ENCODE data around the gene DENND11. TPM values are rescaled to one million over a fixed set of nuclear protein-coding genes. Genes with fewer than 3 reads are reported as not detected.

The DENND11 gene
- total and polyA plus RNA-seq, 9 of the 15 experiments (the other 6 are each of a cell fraction or from before 2014, with no cell fraction given), result 0.07 to 1.1 (median 0.36) TPM

DNA sequence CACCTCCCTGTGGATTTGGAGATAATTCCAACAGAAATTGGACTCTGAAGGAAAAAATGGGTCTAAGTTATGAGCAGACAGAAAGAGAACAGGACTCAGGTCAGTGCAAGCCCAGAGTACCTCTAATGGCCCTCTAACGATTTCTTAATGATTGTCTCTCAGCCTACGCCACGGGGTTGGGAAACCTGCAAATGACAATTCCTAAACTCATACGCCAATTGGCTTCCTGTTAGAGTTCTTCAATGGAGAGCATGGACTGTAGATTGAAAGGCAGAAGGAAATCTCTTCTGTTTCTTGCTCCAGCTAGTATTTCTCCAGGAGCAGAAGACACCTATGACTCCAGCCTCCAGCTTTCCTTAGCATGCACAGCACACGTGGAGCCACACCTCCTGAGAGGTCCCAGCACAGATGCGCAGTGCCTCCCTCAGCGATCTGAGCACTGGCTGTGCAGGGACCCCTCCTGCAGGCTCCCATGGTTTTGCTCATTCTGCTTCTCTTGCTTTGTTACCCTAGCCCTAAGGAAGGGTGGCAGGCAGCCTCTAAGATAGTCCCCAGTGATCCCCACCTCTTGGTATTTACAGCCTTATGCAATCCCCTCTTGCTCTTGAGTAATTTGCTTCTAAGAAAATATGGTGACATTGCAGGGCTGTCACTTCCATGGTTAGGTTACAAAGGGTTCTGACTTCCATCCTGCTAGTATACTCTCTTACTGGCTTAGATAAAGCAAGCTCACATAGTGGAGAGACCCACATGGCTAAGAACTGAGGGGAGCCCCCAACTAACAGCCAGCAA is 30.1 kb downstream of the DENND11 start (continued):
- TF ChIP-seq, protein P1, sequence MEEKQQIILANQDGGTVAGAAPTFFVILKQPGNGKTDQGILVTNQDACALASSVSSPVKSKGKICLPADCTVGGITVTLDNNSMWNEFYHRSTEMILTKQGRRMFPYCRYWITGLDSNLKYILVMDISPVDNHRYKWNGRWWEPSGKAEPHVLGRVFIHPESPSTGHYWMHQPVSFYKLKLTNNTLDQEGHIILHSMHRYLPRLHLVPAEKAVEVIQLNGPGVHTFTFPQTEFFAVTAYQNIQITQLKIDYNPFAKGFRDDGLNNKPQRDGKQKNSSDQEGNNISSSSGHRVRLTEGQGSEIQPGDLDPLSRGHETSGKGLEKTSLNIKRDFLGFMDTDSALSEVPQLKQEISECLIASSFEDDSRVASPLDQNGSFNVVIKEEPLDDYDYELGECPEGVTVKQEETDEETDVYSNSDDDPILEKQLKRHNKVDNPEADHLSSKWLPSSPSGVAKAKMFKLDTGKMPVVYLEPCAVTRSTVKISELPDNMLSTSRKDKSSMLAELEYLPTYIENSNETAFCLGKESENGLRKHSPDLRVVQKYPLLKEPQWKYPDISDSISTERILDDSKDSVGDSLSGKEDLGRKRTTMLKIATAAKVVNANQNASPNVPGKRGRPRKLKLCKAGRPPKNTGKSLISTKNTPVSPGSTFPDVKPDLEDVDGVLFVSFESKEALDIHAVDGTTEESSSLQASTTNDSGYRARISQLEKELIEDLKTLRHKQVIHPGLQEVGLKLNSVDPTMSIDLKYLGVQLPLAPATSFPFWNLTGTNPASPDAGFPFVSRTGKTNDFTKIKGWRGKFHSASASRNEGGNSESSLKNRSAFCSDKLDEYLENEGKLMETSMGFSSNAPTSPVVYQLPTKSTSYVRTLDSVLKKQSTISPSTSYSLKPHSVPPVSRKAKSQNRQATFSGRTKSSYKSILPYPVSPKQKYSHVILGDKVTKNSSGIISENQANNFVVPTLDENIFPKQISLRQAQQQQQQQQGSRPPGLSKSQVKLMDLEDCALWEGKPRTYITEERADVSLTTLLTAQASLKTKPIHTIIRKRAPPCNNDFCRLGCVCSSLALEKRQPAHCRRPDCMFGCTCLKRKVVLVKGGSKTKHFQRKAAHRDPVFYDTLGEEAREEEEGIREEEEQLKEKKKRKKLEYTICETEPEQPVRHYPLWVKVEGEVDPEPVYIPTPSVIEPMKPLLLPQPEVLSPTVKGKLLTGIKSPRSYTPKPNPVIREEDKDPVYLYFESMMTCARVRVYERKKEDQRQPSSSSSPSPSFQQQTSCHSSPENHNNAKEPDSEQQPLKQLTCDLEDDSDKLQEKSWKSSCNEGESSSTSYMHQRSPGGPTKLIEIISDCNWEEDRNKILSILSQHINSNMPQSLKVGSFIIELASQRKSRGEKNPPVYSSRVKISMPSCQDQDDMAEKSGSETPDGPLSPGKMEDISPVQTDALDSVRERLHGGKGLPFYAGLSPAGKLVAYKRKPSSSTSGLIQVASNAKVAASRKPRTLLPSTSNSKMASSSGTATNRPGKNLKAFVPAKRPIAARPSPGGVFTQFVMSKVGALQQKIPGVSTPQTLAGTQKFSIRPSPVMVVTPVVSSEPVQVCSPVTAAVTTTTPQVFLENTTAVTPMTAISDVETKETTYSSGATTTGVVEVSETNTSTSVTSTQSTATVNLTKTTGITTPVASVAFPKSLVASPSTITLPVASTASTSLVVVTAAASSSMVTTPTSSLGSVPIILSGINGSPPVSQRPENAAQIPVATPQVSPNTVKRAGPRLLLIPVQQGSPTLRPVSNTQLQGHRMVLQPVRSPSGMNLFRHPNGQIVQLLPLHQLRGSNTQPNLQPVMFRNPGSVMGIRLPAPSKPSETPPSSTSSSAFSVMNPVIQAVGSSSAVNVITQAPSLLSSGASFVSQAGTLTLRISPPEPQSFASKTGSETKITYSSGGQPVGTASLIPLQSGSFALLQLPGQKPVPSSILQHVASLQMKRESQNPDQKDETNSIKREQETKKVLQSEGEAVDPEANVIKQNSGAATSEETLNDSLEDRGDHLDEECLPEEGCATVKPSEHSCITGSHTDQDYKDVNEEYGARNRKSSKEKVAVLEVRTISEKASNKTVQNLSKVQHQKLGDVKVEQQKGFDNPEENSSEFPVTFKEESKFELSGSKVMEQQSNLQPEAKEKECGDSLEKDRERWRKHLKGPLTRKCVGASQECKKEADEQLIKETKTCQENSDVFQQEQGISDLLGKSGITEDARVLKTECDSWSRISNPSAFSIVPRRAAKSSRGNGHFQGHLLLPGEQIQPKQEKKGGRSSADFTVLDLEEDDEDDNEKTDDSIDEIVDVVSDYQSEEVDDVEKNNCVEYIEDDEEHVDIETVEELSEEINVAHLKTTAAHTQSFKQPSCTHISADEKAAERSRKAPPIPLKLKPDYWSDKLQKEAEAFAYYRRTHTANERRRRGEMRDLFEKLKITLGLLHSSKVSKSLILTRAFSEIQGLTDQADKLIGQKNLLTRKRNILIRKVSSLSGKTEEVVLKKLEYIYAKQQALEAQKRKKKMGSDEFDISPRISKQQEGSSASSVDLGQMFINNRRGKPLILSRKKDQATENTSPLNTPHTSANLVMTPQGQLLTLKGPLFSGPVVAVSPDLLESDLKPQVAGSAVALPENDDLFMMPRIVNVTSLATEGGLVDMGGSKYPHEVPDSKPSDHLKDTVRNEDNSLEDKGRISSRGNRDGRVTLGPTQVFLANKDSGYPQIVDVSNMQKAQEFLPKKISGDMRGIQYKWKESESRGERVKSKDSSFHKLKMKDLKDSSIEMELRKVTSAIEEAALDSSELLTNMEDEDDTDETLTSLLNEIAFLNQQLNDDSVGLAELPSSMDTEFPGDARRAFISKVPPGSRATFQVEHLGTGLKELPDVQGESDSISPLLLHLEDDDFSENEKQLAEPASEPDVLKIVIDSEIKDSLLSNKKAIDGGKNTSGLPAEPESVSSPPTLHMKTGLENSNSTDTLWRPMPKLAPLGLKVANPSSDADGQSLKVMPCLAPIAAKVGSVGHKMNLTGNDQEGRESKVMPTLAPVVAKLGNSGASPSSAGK (IDR thresholded peaks at IDR 0.05), result peak; percentile 21; the same call in 1 of the 2 replicates
- no peak for TF ChIP-seq CREM (IDR thresholded peaks at IDR 0.05; ENCODE audit: low read depth)
